HT1080 (cell line): Measurements from ENCODE around the gene GPER1. TPM values are rescaled to one million over a fixed set of nuclear protein-coding genes. Genes with fewer than 3 reads are reported as not detected.

ENCODE experiments used
- DNase-seq: peaks from one replicate; pipeline ENCODE4 v3.0.0-alpha.2; 2015; ENCODE audit warnings: low read depth
- total RNA-seq: library from RNA; depleted of rRNA; stranded (reverse); fragments of >200 nt; shearing (Covaris generic); gene quantifications from 2 replicates; pipeline ENCODE4 v1.2.3, GENCODE V29; 2014

The GPER1 gene
- total RNA-seq, 1 experiment from 2014 or later = 1.8 TPM

DNA sequence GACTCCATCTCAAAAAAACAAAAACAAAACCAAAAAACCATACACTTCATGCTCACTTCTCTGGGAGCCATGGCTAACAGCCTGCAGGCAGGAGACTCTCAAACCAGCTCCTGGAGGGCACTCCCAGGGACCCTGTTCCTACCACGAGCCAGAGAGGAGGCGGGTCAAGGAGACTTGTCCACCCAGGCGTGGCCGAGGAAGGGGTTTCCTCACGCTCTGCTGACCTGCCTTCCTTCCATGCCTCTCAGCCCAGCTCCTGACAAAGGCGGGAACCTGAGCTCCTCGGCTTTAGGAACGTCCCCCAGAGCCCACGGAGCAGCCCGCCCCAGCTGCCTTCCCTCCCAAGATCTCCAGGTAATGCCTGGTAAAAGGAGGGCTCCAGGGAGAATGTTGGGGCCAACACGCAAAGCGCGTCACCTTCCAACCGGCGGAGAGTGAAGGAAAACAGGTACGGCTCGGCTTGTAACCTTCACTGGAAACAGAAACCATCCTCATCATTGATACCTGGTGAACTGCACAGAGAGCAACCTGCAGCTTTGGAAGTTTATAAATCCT lies 34.0 kb upstream of the GPER1 start:
- DNase-seq = no peak

DNA sequence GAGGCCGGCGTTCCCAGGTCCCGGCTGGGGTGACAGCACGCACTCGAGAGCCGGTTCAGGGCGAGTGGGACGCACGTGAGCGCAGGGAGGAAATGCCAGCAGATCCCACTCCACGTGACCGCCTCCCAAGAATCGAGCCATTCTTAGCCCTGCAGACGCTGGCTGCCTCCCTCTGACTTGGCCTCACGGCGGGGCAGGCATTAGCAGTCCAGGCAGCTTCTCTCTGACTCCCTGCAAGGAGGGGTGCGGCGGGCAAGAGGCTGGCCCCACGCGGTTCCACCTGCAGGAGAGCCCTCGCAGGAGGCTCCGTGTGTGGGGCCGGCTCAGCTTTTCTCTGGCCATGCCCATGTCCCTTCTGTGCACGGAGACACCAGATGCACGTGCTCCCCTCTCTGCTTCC lies 33.5 kb upstream of the GPER1 start:
- no peak for DNase-seq

DNA sequence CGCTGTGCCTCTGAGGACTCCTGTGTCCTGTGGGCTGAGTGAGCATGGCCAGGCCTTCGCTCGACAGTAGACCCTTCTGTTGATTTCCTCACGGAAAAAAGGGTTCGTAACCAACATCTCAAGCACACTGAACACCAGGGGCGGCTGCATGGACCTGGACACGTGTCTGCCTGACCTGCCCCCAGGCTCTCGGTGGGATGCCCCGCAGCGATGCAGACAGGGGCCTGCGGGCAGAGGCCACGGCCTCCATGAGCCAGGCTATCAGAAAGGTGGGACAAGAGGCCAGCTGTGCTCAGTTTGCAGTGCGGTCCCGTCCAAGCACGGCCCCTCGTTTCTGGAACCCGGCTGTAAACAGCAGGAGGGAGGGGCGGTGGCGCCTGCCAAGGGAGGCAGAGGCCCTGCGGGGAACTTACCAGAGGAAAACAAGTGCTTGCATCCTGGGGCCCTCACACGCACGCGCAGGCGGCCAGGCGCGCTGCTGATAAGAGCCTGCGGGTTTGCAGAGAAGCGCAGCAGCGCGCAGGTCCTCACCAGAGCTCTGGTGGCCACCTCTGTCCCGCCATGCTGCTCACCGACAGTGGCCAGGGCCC lies 33.0 kb upstream of the GPER1 start:
- no peak for DNase-seq

DNA sequence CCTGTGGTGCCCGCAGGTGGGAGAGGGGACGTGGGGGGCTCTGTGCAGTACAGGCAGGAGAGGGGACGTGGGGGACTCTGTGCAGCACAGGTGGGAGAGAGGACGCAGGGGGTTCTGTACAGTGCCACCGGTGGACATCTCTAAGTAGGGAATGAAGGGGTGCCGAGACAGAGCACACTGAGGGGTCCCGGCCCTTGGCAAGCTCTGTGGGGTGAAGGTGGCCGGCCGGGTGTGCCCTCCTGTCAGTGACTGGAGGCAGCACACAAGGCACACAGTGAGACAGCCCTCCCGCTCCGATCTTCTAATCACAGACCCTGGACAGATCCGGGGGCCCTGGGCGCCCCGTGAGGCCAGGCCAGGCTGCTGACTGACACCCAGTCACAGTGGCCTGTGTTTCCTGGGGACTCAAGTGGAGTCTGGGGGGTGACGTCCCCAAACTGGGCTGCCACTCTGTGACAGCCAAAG lies 32.4 kb upstream of the GPER1 start:
- no peak for DNase-seq

DNA sequence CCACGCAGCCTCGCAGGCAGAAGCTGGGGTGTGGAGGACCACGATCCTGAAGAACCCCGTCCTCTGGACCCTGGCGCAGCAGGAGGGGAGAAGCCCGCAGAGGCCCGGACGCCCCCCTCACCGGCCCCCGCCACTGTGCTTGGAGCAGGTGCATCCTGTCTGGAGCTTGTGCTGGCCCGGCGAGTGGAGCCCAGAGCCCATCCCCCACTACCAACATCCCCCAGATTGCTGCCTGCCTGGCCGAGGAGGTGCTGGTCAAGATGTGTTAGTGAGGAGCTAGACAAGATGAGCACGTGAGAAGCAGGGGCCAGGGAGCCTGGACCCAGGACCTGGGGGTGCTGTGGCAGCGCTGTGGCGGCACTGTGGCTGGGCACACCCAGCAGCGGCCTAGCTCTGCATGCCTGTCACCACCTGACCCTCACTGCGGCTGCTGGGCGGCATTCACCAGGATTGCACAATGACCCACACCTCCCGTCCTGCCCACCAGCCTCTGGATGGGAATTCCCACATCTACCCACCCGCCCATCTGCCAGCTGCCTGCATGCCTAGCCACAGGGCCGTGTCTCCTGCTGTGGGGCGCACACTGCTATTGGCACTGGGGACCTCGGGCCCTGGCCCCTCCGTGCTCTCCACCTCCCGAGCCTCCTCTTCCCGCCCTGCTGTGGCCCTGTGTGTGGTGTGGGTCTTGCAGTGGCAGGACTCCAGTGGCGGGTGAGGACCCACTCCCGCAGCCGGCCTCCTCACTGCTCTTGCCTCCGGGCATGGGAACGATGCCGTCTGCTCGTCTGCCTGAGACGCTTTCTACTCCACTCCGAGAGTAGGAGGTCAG lies 31.7 kb upstream of the GPER1 start:
- no peak for DNase-seq

DNA sequence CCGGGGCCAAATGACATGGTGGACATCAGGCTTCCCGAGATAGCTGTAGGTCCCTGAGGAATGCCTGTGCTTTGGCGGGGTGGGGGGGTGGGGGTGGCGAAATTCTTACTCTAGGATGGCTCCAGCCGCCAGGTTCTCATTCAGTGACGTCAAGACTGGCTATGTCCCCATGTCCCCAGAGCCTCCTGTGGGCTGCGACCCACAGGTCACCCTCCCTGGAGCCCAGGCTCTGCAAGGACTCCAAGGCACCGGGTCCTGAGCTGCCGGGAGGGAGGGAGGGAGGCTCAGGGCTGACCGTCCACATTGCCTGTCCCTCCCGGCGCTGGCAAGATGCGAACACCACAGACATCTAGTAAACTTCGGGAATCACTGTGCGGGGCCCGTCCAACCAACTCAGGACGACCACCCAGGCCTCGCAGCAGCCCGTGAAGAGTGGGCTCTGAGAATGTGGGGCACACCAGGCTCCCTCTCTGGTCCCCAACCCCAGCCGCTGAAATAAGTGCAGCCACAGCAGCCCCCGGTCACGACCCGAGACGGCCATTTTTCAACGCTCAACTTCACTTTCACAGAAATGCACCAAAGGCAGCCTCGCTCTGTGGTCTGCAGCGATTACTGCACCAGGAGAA lies 31.0 kb upstream of the GPER1 start:
- no peak for DNase-seq

DNA sequence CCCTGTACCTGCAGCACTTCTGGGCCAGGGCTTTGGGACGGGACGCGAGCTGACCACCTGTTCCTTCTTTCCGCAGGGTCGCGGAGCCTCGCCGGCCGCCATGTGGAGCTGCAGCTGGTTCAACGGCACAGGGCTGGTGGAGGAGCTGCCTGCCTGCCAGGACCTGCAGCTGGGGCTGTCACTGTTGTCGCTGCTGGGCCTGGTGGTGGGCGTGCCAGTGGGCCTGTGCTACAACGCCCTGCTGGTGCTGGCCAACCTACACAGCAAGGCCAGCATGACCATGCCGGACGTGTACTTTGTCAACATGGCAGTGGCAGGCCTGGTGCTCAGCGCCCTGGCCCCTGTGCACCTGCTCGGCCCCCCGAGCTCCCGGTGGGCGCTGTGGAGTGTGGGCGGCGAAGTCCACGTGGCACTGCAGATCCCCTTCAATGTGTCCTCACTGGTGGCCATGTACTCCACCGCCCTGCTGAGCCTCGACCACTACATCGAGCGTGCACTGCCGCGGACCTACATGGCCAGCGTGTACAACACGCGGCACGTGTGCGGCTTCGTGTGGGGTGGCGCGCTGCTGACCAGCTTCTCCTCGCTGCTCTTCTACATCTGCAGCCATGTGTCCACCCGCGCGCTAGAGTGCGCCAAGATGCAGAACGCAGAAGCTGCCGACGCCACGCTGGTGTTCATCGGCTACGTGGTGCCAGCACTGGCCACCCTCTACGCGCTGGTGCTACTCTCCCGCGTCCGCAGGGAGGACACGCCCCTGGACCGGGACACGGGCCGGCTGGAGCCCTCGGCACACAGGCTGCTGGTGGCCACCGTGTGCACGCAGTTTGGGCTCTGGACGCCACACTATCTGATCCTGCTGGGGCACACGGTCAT lies 30.3 kb upstream of the GPER1 start:
- no peak for DNase-seq

DNA sequence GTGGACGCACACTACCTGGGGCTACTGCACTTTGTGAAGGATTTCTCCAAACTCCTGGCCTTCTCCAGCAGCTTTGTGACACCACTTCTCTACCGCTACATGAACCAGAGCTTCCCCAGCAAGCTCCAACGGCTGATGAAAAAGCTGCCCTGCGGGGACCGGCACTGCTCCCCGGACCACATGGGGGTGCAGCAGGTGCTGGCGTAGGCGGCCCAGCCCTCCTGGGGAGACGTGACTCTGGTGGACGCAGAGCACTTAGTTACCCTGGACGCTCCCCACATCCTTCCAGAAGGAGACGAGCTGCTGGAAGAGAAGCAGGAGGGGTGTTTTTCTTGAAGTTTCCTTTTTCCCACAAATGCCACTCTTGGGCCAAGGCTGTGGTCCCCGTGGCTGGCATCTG lies 29.6 kb upstream of the GPER1 start:
- DNase-seq = no peak

DNA sequence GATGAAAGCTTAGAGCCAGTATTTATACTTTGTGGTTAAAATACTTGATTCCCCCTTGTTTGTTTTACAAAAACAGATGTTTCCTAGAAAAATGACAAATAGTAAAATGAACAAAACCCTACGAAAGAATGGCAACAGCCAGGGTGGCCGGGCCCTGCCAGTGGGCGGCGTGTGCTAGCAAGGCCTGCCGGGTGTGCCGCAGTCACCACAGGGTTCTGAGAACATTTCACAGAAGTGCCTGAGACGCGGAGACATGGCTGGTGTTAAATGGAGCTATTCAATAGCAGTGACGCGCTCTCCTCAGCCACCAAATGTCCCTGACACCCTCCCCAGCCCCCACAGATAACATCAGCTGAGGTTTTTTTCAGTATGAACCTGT lies 29.1 kb upstream of the GPER1 start:
- no peak for DNase-seq

DNA sequence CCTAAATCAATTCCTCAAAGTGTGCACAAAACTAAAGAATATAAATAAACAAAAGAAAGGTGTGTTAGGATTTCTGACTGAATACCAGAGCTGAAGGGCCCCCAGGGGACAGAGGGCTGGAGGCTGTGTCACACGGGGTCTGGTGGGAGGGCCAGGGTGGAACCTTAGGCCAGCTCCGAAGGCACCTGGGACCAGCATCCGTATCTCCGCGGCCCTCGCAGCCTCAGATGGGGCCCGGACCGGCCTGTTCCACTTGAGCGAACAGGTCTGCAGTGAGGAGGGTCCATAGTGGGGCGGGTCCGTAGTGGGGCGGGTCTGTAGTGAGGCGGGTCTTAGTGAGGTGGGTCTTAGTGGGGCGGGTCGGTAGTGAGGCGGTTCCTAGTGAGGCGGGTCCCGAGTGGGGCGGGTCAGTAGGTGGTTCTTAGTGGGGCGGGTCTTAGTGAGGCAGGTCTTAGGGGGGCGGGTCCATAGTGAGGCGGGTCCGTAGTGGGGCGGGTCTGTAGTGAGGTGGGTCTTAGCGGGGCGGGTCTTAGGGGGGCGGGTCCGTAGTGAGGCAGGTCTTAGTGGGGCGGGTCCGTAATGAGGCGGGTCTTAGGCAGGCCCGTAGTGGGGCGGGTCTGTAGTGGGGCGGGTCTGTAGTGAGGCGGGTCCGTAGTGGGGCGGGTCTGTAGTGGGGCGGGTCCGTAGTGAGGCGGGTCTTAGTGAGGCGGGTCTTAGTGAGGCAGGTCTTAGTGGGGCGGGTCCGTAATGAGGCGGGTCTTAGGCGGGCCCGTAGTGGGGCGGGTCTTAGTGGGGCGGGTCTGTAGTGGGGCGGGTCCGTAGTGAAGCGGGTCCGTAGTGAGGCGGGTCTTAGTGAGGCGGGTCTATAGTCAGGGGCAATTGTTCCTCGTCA lies 28.5 kb upstream of the GPER1 start:
- no peak for DNase-seq

DNA sequence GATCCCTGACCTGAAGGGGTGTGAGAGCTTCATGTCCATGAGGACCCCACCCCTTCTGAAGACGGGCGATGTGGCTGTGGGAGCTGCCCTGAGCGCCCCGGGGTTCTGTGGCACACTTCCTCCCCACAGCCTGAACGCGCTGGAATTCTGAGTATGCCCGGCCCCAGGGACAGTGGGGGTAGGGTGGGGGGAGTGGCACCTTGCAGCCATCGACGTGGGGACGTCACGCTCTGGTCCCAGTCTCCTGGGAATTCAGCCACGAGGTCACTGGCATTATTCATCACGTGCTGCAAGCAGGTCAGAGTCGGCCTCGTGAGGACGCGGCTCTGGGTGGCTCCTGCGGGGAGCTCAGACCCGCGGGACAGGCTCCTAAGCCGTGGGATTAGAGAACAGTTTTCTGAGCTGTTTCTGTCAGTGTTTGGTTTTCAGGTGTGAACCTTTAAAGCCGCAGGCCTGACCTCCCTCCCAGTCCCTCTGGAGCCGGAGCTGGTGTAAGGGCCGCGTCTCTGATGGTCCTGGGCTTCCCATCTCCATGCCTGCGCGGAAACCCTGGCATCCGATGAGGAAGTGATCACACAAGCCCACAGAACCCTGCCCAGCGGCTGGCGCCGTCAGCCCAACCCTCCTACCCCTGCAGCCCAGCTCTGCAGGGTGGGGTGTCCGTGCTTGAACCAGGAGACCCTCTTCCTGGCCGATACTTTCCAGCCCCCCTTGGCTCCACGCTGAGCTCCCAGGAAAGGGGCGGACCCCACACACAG lies 27.4 kb upstream of the GPER1 start:
- DNase-seq = no peak

DNA sequence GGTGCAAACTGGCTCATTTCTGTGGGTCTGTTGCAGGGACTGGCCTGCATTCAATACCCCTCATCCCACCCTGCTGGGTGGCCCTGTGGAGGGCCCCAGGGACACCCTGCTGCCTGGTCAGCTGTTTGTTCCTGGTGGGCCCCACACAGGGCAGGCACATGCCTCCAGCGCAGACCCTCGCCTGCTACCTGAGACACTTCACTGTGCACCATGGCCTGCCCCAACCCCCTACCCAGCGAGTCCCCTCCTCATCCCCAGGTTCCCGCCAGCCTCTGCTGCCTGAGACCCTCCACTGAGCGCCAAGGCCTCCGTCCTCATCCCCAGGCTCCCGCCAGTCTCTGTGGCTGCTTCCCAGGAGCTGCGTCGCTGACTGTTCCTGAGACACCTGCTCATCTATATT lies 26.7 kb upstream of the GPER1 start:
- no peak for DNase-seq

DNA sequence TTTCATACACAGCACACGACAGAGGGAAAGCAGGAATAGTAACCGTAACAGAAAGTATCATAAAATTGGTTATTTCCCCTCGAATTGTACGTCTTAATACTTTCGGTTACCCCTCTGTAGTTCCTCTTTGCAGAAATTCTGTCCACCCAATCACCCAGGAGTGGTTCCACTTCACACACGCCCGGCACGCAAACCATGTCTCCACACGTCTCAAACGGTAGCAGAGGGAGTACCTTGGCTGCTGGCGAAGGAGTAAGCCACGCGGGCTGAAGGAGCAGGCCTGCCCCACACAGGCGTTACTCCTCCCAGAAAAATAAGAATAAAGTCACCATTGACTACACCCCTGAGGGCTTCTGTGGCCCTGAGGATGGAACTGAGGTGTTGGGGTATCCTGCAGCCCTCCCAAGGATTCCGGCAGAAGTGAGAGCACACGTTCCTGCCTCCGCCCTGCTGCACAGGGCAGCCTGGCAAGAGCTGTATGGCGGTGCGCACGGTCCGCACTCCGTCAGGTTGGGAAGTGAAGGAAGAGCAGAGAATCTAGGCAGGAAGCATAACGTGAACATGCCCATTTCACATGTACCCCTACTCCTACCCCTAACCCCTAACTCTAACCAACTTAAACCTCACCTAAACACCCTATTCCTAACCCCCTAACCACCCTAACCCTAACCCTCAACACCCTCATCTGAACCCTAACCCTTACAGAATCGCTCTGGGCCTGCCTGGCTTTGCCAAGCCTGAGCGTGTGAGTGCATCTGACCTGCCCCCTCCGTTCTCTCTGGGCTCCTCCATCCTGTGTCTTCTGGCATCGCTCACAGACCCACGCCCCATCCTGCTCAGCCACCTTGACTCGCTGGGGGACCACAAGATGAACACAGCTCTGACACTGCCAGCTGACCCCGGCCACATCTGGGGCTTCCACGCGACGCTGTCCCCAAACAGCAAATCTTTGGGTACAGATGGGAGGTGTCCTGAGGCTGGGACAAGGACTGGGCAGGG lies 25.3 kb upstream of the GPER1 start:
- DNase-seq = no peak

DNA sequence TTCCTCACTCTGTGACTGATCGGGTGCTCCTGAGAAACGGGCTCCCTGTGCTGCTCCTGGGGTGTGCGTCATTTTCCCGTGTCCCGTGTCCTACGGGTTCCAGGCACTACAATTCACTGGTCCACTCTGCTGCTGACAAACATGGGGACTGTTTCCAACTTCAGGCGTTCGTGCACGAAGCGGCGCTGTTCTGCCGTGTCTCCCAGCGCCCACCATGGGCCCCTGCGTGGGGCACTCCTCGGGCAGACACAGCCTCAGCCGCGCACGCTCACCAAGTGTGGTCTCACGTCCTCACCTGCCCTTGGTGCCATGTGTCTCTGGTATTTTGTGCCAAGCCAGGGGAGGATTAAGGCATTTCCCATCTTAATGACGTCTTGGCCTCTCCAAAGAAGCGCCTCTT lies 24.6 kb upstream of the GPER1 start:
- no peak for DNase-seq

DNA sequence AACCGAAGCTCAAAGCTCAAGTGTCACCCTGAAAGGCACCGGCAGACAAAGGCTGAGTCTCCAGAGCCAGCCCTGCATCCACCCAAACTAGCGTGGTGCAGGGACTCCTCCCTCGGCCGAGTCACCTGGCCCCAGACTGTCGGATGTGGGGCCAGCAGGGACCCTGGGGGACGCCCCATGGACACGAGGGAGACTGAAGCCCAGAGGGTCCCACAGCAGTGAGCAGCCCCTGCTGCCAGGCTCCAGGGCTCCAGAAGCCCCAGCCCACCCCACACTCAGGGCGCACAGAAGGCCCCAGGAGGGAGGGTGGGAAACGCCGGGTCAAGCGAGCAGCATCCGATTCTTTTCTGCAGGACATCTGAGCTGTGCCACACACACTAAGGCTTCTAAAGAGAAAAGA lies 23.3 kb upstream of the GPER1 start:
- DNase-seq = no peak

DNA sequence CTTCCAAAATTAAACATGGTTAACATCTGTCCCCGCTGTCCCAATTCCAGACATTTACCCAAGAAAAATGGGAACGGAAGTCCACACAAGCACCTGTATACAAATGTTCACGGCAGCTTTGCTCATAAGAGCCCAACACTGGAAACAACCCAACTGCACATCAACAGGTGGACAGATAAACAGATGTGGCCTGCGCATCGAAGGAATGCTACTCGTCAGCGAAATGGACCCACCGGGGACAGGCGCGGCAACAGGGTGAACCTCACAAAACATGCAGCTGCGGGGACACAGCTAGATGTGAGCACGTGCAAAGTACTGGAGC lies 22.7 kb upstream of the GPER1 start:
- DNase-seq = no peak

DNA sequence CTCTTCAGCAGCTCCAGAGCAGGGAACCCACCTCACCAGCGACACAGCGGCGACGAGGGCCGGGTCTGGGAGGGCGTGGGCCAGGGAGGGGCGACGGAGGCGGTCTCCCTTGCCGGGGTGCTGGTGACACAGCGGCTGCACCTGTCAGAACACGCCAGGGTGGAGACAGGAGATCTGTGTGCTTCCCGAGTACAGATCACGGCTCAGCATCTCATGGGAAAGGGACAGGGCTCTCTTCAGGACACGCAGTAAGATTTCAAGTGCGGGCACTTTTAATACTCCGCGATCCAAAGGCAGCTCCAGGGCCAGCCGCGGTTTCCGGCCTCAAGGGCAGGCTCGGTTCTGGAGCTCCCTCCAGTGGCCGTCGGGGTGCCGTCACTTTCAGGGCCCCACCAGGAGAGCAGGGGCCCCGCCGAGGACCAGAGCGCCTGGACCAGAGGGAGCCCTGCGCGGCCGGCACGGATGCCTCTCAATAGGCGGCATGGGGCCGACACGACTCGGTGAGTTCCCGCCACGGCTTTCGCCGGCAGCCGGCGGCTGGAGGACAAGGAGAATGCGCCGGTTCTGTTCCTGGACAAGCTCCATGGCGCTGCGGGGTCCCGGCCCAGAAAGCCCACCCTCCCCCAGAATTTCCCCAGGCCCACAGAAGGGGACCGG lies 22.2 kb upstream of the GPER1 start:
- peak; percentile 63 for DNase-seq

DNA sequence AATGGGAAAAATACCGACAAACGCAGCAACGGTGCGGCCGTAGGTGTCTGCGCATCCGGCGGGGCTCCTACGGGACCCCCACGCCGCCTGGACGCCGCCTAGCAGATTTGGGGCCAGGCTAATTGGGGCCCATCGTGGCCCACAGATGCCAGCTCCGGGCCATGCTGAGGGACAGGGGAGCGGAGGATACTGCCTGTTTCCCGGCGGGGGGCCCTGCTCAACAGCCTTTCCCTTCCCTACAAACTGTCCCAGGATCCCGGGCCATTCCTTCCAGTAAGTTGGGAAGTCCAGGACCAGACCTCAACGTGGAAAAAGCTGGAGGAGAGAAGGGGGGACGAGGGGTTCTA lies 21.7 kb upstream of the GPER1 start:
- no peak for DNase-seq
